EH (cell line): ENCODE data around the gene LAMB3.

Experiments
- DNase-seq: peaks from one replicate; pipeline ENCODE4 v3.0.0-alpha.2; 2015; ENCODE audit warnings: low read depth

The LAMB3 gene

DNA sequence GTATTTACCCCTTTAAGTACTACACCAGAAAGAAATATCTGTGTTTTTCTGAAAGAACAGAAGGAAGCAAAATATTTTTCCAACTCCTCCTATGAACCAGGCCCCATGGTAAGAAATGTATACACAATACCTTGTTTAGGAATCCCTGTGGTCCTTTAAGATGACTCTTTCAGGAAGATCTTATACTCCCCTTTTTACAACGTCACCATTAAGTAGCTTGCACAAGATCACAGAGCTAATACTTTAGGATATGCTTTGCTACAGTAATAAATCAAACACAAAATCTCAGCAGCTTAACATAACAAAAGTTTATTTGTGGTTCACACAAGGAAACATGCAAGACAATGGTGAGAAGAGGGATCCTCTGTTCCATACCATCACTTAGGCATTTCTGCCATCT lies 8.8 kb upstream of the LAMB3 start:
- DNase-seq, result no peak

DNA sequence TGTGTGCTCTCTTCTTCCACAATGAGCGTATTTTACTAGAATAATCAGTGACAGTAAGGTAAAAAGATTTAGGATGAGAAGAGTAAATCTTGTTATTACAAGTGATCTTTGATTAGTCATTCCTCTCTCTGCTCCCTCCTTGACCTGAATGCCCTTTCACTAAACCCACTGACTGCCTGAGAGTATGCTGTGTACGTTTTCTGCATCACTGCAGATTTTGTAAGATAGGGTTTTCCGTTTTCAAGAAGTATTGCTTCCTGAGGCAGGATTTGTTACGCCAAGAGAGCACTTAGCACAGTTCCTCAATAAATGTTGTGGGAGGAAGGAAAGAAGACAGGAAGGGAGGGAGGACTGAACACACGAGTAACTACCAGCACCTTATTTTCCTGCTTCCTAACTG lies 7.7 kb upstream of the LAMB3 start:
- DNase-seq, result no peak

- DNase-seq, result no peak
Measured at GRCh38 chr1:209657918-209658317, 5.7 kb upstream of the LAMB3 start.

DNA sequence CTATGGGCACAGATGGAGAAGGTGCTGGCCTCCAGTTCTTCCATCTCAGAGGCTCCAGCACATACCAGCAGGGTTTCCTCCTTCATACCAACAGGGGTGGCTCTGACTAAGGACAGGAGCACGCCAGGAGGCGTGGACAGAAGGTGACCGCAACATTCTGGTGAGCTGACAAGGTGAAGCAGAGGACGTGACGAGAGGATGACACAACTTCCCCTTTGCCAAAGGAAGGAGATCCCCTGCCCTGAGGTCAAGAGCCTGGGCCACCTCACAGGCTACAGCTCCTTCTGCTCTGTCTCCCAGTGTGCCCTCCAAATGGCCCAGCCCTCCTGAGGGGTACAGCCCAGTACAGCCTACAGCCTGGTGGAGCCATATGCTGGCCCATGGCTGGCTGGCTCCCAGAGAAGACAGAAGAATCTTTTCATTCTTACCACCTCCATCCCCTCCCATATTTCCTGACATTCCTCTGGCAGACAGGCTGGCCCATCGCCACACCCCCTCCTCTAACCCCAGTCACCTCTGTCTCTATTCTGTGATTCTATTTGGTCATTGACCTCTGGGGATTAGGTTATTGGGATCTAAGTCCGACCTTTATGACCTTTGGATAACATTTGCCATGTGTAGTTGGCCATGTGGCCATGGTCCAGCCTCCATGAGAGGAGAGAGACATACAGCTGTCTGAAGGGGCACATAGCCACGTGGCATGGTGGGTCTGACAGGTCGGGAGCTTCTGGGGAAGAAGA lies 5.1 kb upstream of the LAMB3 start:
- DNase-seq, result no peak

DNA sequence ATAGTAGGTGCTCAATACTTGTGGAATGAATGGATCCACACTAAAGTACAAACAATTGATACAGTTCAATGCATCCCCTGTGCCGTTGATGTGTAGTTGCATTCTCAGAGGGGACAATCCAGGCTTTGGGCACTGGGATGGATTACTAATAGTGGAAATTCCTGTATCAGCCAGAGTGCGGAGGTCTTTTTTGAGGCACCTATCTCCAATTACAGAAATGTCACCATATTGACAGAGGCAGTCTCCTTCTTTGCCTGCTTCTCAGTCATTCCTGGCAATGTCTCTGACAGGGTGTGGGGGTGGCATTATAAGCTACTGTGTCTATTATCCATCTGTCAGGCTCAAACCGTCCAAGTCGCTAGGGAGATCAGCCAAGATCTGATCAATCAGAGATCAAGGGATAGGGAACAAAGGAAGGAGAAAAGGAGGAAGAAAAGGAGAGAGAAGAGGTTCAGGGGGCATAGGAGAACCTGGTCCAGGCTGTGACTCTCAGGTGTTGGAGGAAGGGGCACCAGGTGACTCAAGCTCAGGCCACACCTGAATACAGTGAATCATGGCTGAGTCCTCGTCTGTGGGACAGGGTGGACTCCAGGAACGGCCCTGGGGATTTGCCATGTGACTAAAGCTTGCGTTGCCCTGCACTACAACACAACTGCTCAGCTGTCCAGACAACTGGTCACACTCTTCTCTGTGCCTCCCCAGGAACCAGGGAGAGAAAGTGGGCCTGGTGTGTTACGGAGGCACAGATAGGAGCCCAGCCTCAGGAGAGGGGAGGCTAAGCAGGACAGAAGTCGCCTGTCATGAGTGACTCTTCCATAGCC lies 3.4 kb upstream of the LAMB3 start:
- DNase-seq, result no peak

- DNase-seq, result no peak
Measured at GRCh38 chr1:209653915-209654351, 1.7 kb upstream of the LAMB3 start.

- DNase-seq, result peak; percentile 73
Measured at GRCh38 chr1:209652873-209653401, 712 bp upstream of the LAMB3 start.

DNA sequence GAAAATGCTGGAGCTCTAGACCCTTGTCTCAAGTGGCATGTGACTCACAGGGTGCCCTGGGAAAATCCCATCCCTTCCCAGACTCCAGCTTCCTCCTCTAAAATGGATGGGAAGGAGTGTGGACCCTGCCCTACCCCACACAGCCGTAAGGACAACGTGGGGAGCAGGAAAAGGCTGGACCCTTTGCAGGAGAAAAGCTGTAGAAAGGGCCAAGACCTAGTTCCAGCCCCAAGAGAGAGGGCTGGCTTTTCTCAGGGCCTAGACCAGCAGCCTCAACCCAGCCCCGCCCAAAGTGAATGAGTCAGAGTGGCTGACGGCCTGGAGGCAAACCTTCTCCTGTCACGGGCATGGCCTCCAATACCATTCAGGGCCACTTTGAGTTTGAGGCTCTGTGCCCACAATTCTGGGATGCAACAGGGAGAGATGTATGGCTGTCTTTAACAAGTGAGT lies 1.1 kb downstream of the LAMB3 start:
- DNase-seq, result peak; percentile 90

- peak; percentile 73 for DNase-seq
Measured at GRCh38 chr1:209650454-209650853, 1.8 kb downstream of the LAMB3 start.

DNA sequence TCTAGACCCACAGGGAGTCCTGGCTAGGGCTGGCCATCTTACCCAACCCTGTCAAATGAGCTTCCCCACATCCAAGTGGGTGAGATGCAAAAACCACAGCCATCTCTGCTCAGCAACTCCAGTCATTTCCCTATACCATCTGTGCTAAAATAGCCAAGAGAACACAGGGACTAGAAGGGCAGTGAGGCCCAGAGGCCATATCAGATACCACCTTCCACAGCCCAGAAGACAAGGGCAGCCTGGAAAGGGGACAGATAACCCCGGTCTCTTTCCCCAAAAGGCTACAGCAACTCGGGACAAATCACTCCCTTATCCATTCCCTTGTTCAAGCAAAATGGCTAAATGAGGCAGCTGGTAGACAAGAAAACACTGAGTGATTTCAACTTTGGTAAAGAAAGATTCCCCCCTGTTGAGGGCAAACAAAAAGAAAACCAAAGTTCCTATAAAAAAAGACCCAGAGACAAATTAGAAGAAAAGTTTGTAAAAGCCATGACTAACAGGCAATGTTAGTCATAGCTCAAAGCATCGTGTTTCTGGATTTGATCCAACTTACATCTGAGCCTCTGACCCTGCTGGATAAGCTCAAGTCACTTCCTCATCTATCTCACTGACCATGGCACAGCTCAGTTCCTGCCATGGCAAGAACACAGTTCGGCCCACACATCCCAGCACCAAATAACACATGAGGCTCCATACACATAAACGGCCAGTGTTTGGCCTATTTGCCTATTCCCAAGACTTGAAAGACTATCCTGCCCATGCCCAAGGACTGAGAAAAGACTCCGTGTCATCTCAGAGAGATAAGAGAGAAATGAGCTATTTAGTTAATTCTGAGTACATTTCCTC lies 3.1 kb downstream of the LAMB3 start:
- peak; percentile 96 for DNase-seq

DNA sequence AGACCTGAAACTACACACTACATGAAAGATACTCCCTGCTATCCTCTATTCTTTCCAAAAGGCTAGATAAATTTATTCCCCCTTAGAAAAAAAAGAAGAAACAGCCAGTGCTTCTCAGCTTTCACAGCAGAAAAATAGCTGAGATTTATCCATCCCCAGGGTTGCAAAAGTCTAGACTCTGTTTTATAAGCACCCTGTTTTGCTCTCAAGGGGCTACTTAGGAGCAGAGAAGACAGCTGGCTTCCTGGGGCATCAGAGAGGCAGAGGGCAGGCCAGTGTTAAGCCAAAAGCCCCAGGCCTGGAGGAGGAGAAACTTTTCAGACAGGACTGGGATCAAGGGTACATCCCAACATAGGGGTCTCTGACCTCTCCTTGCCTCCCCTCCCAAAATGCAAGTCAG lies 3.9 kb downstream of the LAMB3 start:
- no peak for DNase-seq

DNA sequence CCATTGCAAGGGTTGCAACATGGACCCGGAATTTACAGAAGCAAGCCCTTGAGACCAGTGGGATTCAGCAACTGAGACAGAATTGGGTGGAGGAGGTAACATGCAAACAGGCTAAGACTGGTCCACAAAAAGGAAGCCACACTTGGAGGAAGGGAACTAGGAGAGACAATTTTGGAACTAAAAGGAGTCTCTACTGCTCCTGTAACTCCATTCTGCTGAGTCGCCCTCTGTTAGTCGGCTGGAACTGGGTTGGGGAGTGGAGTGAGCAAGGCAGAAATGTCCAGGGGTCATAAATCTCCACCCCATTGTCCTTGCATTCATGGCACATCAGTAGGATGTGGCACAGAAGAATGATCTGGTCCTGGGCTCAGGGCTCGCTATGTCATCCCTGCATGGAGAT lies 5.1 kb downstream of the LAMB3 start:
- DNase-seq, result peak; percentile 41

DNA sequence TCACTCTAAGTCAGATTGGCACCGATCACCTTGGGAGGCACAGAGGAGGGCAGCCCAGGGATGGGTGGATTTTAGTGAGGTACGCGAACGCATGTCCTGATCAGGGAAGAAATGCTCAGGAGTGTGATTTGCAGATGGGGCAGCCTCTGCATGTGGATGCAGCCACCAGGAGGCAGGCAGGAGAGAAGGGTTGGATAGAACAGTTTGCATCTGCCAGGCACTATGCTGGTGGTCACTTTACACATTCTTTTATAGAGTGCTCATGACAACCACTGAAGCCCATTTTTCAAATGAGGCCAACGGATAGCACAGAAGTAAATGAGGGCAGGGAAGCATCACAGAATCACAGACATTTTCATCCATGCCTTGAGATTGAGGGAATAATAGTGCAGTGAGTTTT lies 5.7 kb downstream of the LAMB3 start:
- peak; percentile 80 for DNase-seq

DNA sequence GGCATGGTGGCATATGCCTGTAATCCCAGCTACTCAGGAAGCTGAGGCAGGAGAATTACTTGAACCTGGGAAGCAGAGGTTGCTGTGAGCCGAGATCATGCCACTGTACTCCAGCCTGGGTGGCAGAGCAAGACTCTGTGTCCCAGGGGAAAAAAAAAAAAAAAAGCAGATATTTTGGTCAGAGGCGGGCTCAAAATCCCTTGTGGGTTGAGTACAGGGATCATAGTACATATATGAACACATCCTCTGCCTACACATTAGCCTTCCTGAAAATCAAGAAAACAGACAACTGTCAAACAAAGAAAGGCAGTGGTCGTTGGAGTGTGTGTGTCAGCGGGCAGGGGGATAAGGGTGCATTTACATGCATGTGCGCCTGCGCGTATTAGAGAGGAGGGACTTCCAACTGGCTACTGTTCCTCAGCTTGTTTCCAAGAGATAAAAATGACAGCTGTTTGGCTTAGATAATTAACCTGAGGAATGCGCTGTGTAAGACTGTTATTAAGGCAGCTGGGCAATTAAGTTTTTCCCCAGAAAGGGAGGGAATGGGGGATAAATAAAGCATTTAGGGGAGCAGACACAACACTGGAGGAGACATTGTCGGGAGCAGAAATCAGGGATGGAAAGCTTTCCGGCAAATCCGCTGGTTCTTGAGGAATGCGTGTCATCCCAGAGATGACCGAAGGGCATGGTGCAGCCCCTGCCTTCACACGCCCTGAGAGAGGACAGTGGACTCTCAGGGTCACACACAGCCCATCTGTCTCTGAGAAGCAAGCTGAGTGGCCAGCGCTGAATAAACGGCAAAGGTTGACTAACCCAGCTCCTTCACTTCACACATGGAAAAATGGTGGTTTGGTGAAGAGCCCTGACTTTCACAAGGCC lies 6.4 kb downstream of the LAMB3 start:
- no peak for DNase-seq

DNA sequence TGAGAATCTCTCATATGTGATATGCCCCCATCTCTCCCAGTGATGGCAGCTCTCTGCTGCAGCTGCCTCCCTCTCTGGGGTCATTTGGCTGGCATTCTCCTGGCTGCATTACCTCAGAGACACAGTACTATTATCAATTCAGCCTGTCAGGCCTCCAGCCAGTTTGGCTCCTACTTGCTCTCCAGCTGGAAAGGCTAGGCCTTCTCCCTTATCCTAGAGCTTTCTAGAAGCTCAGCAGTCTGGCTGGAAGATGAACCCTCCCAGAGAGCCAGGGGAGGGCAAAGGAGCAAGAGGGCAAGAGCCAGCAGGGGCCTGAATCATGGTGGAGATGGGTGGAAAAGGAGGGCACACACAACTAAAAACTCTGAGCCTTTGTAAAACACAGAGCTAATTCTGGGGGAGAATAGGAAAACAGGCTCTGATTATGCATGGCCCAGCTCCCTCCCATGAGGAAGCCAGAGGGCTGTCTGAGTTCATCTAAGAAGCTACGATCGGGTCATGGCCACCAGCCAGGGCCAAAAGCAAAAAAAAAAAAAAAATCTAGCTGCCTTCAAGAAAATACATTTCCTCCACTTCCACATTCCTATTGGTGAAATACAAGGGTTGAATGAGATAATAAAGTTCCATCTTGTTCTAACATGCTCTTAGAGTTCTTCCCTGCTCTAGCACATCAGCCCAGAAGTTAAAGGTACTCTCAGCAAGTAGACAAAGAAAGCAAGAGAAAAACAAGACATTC lies 8.8 kb downstream of the LAMB3 start:
- peak; percentile 72 for DNase-seq

DNA sequence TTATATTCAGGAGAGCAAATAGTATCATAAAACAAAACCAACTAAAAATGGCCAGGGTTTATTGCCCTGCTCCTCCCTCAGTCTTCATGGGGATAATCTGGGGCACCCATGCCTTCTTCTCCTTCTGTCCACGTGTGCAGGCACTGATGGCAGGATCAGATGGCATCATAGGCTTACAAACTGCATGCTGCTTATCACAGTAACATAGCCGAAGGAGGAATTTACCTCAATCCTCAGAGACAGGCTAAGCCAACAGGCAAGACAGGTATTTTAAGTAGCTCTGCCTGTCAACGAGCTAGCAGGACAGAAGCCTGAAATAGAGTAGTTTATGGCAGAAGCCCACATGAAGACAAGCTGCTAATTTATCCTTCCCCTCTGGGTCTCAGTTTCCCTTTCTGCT lies 9.4 kb downstream of the LAMB3 start:
- DNase-seq, result no peak

DNA sequence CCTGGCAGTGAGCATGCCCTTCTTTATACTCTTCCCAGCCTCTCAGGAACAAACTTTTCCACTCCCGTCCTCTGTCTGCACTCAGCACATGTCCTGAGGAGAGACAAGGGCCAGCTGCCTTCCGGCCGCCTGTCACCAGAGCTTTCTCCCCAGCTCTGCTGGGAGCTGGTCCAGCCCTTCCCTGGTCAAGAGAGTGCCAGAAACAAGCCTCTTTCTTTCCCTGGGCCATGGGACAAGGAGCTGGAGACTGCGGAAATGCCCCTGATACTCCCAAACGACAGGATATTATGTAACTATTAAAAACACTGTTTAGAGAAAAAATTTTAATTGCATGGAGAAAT lies 10.4 kb downstream of the LAMB3 start:
- DNase-seq, result peak; percentile 36

DNA sequence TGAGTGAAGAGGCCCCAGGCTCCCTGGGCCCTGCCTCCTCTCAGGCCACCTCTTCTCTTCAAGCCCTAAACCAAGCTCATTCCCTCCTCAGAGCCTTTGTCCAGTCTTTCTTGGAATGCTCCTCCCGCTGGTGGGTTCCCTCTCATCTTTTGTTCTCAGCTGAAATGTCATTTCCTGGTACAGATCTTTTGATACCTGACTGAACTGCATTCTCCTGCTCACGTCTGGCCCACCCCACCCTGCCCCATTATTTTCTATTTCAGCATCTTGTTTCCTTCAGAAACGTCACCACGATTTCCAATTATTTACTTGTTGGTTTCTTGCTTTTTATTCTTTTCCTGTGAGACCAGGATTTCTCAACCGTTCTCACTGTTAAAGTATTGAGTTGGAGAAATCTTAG lies 16.4 kb downstream of the LAMB3 start:
- DNase-seq, result no peak

DNA sequence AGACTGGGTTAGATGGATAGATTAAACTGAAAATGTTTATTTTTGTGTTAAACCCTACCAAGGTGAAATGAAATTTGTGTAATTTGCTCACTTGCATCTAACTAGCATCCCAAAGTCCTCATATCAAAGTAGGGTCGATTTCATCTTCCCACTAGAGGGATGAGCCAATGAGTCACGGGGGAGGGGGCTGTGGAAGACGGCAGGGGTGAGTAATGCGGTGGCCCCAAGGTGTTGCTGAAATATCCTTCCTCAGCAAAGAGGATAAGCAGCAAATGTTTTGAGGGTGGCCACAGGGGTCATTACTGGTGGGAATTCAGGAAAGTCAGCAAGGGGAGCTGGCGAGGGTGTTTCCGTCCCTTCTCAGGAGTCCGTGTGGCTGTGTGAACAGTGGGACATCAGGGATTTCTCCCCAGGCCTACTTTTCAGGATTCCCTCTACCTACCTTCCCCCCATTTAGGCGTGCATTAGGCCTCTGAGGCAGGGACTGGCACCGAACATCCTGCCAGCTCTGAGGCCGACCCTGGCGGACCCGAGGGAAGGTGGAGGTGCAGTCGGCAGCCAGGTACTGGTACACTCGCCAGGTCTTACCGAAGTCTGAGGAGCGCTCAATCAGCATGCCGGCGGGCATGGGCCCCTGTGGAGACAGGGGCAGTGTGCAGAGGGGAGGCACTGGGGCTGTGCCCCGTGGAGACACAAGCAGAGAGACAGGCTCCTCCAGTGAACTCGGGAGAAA lies 18.1 kb downstream of the LAMB3 start:
- no peak for DNase-seq
